K562 (cell line): Measurements from ENCODE around the gene MAP3K14. TPM values are rescaled to one million over a fixed set of nuclear protein-coding genes. Genes with fewer than 3 reads are reported as not detected.

ENCODE experiments used
- AFF1 ChIP-seq, 2 experiments: fragments of 450-650 bp; IDR thresholded peaks; 2 replicates each; pipeline ENCODE4 v1.6.1; 2018; ENCODE audit warnings: mild to moderate bottlenecking in 2 of 2, low read depth in 1 of 2; ENCODE audit not compliant: partially characterized antibody in 2 of 2
- CCNT2 ChIP-seq: IDR thresholded peaks from 2 replicates; pipeline ENCODE4 v1.6.1; 2011; ENCODE audit warnings: borderline replicate concordance, low read depth, mild to moderate bottlenecking, moderate library complexity, mixed read lengths, low read length; ENCODE audit not compliant: insufficient read length; ENCODE audit errors: extremely low read depth
- GMEB1 ChIP-seq: fragments of 250-450 bp; sonication (Bioruptor Pico); IDR thresholded peaks from 2 replicates; pipeline ENCODE4 v1.4.0; 2020; ENCODE audit warnings: mild to moderate bottlenecking
- HES1 ChIP-seq: fragments of 450-650 bp; IDR thresholded peaks from 2 replicates; pipeline ENCODE4 v1.6.1; 2016; ENCODE audit warnings: low read depth, mild to moderate bottlenecking, moderate library complexity
- HNRNPH1 ChIP-seq: fragments of 200-400 bp; formaldehyde crosslinking; optimal IDR thresholded peaks from 2 replicates; pipeline ENCODE3; 2017; ENCODE audit warnings: low read depth, mild to moderate bottlenecking, low read length, moderate library complexity
- NR2C1 ChIP-seq, 2 experiments: fragments of 450-650 bp; IDR thresholded peaks; 2 replicates each; pipeline ENCODE4 v1.6.1; 2017; ENCODE audit warnings: mild to moderate bottlenecking in 2 of 2, antibody characterized with exemption in 1 of 2, inconsistent platforms in 1 of 2, missing compliant biosample characterization in 1 of 2, missing genetic modification characterization in 1 of 2
- RBM14 ChIP-seq: fragments of 200-400 bp; formaldehyde crosslinking; IDR thresholded peaks from 2 replicates; pipeline ENCODE4 v1.6.1; 2018; ENCODE audit warnings: low read depth, mild to moderate bottlenecking, low read length, moderate library complexity, borderline replicate concordance; ENCODE audit not compliant: insufficient read depth
- RNF2 ChIP-seq: sonication (generic); IDR thresholded peaks from 2 replicates; pipeline ENCODE4 v1.6.1; 2016
- SMAD4 ChIP-seq: fragments of 250-450 bp; sonication (Bioruptor Pico); conservative IDR thresholded peaks from 2 replicates; pipeline ENCODE4 v1.8.0; 2021; ENCODE audit warnings: inconsistent platforms, mild to moderate bottlenecking, moderate library complexity
- SNRNP70 ChIP-seq: fragments of 200-400 bp; formaldehyde crosslinking; optimal IDR thresholded peaks from 2 replicates; pipeline ENCODE3; 2017; ENCODE audit warnings: low read depth, low read length
- SRF ChIP-seq, 2 experiments: fragments of 250-450, 450-650 bp in 1 of 2; sonication (Bioruptor Pico) in 1 of 2; sonication (generic) in 1 of 2; formaldehyde crosslinking; IDR thresholded peaks; 2 replicates each; pipeline versions ENCODE4 v1.5.0 to v1.5.1; 2020 to 2022; ENCODE audit warnings: mild to moderate bottlenecking in 1 of 2, missing genetic modification reagents in 1 of 2
- polyA plus RNA-seq, 8 experiments: library from polyadenylated mRNA; depleted of rRNA in 4 of 8; stranded (reverse) in 5 of 8; unstranded in 3 of 8; fragments of >200 nt; fragmentation: Nextera tagmentation in 2 of 8; fragmentation: Illumina TruSeq in 1 of 8; extraction: Ambion mirVana in 2 of 8; extraction: Trizol in 1 of 8; gene quantifications; 2 replicates each; pipeline versions ENCODE4 v1.2.1 to v1.2.3, GENCODE V29; 2011 to 2014; ENCODE audit warnings: inconsistent platforms in 1 of 8, missing spikeins in 1 of 8
- total RNA-seq, 7 experiments: library from RNA; depleted of rRNA in 6 of 7; stranded (reverse); fragments of >200 nt in 6 of 7; fragmentation: Illumina TruSeq in 2 of 7; extraction: Trizol in 2 of 7; gene quantifications; 2 replicates each; pipeline versions ENCODE4 v1.2.1 to v1.2.3, GENCODE V29; 2011 to 2021; ENCODE audit warnings: low replicate concordance in 1 of 7
- TF ChIP-seq, protein P1 (sequence below): fragments of 450-650 bp; IDR thresholded peaks from 2 replicates; pipeline ENCODE4 v1.6.1; 2016; ENCODE audit warnings: borderline replicate concordance

The MAP3K14 gene
- total and polyA plus RNA-seq, 9 of the 15 experiments (the other 6 are each of a cell fraction or from before 2014, with no cell fraction given): 0.45 to 8.7 (median 3.2) TPM

GRCh38 chr17:45261577-45262515 is 55.0 kb downstream of the MAP3K14 start, which contains the start of gene SPATA32 (continued):
- TF ChIP-seq, protein P1, sequence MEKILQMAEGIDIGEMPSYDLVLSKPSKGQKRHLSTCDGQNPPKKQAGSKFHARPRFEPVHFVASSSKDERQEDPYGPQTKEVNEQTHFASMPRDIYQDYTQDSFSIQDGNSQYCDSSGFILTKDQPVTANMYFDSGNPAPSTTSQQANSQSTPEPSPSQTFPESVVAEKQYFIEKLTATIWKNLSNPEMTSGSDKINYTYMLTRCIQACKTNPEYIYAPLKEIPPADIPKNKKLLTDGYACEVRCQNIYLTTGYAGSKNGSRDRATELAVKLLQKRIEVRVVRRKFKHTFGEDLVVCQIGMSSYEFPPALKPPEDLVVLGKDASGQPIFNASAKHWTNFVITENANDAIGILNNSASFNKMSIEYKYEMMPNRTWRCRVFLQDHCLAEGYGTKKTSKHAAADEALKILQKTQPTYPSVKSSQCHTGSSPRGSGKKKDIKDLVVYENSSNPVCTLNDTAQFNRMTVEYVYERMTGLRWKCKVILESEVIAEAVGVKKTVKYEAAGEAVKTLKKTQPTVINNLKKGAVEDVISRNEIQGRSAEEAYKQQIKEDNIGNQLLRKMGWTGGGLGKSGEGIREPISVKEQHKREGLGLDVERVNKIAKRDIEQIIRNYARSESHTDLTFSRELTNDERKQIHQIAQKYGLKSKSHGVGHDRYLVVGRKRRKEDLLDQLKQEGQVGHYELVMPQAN: no peak
- no peak for TF ChIP-seq GMEB1 (CRISPR knock-in tag)
- no peak for TF ChIP-seq SMAD4 (CRISPR knock-in tag)
- TF ChIP-seq NR2C1 (IDR thresholded peaks at IDR 0.05): no peak
- no peak for TF ChIP-seq NR2C1 (tag; IDR thresholded peaks at IDR 0.05)
- no peak for TF ChIP-seq CCNT2
- TF ChIP-seq AFF1 (IDR thresholded peaks at IDR 0.05; ENCODE audit: low read depth in 1 of 2, partially characterized antibody in 2 of 2): no peak
- TF ChIP-seq HES1: no peak
- TF ChIP-seq HNRNPH1: no peak
- no peak for TF ChIP-seq SRF (CRISPR knock-in tag; IDR thresholded peaks at IDR 0.05)
- TF ChIP-seq RBM14: 0 out of 2 replicates have a peak, but pooled peaks have one; percentile 26
- TF ChIP-seq RNF2: no peak
- no peak for TF ChIP-seq SNRNP70
